Neutrophil (primary cell): ENCODE data around the gene TM9SF1.
A peak's percentile ranks its signal among the peaks of the same experiment; 100 is the strongest.

Source experiments
- H3K27ac ChIP-seq: fragments of 200-600 bp; sonication (generic); 2 replicates; pipeline ENCODE4 v1.5.1; 2016; ENCODE audit warnings: mild to moderate bottlenecking, moderate library complexity
- H3K27me3 ChIP-seq: fragments of 200-600 bp; sonication (generic); 2 replicates; pipeline ENCODE4 v1.6.0; 2016; ENCODE audit warnings: mild to moderate bottlenecking
- H3K36me3 ChIP-seq: fragments of 200-600 bp; sonication (generic); 2 replicates; pipeline ENCODE4 v1.5.1; 2017
- H3K4me1 ChIP-seq, 2 experiments: fragments of 200-600 bp in 1 of 2; sonication (generic) in 1 of 2; 1 replicate in 1 of 2; 2 replicates in 1 of 2; pipeline versions ENCODE4 v1.5.1 to v1.6.1; 2013 to 2016; ENCODE audit warnings: low read depth in 1 of 2, low read length in 1 of 2, mild to moderate bottlenecking in 1 of 2, moderate library complexity in 1 of 2; ENCODE audit not compliant: control insufficient read depth in 1 of 2, insufficient read depth in 1 of 2
- H3K4me3 ChIP-seq, 2 experiments: fragments of 200-600 bp in 1 of 2; sonication (generic) in 1 of 2; 1 replicate in 1 of 2; 2 replicates in 1 of 2; pipeline ENCODE4 v1.5.1; 2013 to 2016; ENCODE audit warnings: low read depth in 1 of 2, low read length in 1 of 2, mild to moderate bottlenecking in 1 of 2, moderate library complexity in 1 of 2
- H3K9me3 ChIP-seq: fragments of 200-600 bp; sonication (generic); 2 replicates; pipeline ENCODE4 v1.5.1; 2016
- TF ChIP-seq, protein P1 (sequence below): fragments of 200-600 bp; sonication (generic); IDR thresholded peaks from 2 replicates; pipeline ENCODE4 v1.5.1; 2016; ENCODE audit warnings: antibody characterized with exemption

The TM9SF1 gene

DNA sequence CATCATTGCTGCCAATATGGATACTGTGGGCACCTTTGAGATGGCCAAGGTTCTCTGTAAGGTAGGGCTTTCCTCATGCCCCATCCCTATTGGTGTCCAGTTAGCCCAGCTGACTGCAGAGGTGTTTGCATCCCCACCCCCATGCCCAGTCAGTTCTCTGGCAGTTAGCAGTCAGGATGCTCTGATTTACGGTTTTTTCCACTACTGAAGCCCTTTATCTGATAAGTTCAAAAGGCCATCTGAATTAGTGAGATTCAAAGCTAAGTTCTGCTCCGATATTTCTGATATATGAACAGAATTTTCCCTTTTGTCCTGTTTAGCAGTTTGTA, 38.3 kb upstream of the TM9SF1 start:
- peaks cover 45% of the 10 kb centered on the region for H3K36me3 ChIP-seq
- no peaks in the 10 kb centered on the region for H3K9me3 ChIP-seq
- peaks cover 38 to 43% of the 10 kb centered on the region in 2 experiments for H3K4me1 ChIP-seq
- TF ChIP-seq, protein P1, sequence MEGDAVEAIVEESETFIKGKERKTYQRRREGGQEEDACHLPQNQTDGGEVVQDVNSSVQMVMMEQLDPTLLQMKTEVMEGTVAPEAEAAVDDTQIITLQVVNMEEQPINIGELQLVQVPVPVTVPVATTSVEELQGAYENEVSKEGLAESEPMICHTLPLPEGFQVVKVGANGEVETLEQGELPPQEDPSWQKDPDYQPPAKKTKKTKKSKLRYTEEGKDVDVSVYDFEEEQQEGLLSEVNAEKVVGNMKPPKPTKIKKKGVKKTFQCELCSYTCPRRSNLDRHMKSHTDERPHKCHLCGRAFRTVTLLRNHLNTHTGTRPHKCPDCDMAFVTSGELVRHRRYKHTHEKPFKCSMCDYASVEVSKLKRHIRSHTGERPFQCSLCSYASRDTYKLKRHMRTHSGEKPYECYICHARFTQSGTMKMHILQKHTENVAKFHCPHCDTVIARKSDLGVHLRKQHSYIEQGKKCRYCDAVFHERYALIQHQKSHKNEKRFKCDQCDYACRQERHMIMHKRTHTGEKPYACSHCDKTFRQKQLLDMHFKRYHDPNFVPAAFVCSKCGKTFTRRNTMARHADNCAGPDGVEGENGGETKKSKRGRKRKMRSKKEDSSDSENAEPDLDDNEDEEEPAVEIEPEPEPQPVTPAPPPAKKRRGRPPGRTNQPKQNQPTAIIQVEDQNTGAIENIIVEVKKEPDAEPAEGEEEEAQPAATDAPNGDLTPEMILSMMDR, result no peak
- H3K27ac ChIP-seq, result peak overlapping the region; percentile 98
- H3K27me3 ChIP-seq, result no peaks in the 10 kb centered on the region
- peak overlapping the region; percentile 74 to 91 for H3K4me3 ChIP-seq

GRCh38 chr14:24232645-24233537, 37.6 kb upstream of the TM9SF1 start, which contains the start of gene GMPR2:
Gene GMPR2 (plus strand): TSS chr14:24232929. CDS start chr14:24233254, 325 bp downstream.
- H3K4me3 ChIP-seq, result peak within 1 kb of the TSS; percentile 74 to 91
- H3K4me1 ChIP-seq, result peaks cover 32 to 39% of the 10 kb centered on the region in 2 experiments
- TF ChIP-seq, protein P1, result no peak
- H3K9me3 ChIP-seq, result no peaks in the 10 kb centered on the region
- no peaks in the 10 kb centered on the region for H3K27me3 ChIP-seq
- H3K36me3 ChIP-seq, result peaks cover 43% of the 10 kb centered on the region
- peak within 1 kb of the TSS; percentile 98 for H3K27ac ChIP-seq

DNA sequence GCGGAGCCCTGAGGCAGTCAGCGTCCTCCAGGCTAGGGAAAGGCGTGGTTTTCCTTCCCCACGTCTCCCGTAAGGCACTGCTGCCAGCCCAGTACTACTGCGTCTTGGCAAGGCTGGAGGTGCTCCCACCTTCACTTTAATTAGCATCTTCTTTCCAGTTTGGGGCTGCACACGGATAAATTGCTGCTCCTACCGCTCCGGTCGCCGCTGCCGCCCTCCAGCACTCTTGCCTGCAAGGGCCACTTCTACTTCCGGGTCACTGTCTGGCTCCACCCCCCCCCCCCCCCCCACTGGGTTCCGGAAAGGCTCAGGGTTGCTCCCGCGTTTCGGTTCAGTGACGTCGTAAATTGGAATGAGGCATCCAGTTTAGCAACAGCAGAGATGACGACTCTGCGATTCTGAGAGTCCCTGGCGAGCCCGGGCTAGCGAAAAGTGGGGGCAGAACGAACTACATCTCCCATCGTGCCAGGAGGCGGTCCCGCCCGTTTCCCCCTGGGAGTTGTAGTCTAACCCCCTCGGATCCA, 36.9 kb upstream of the TM9SF1 start, which contains the start of gene NEDD8:
NEDD8 (minus strand) TSS at position 247 of the 524 bp plus-strand sequence; CDS start at position 147, 100 bp downstream.
- peak within 1 kb of the TSS; percentile 98 for H3K27ac ChIP-seq
- TF ChIP-seq, protein P1, result no peak

GRCh38 chr14:24231263-24232120, 36.3 kb upstream of the TM9SF1 start:
- TF ChIP-seq, protein P1, result no peak
- H3K4me3 ChIP-seq, result peak overlapping the region; percentile 74 to 91

More for the DNA sequence above, 36.9 kb upstream of the TM9SF1 start, which contains the start of gene NEDD8:
- H3K36me3 ChIP-seq, result peaks cover 38% of the 10 kb centered on the region
- no peaks in the 10 kb centered on the region for H3K27me3 ChIP-seq
- H3K9me3 ChIP-seq, result no peaks in the 10 kb centered on the region
- H3K4me1 ChIP-seq, result peaks cover 31 to 39% of the 10 kb centered on the region in 2 experiments
- H3K4me3 ChIP-seq, result peak within 1 kb of the TSS; percentile 74 to 91

DNA sequence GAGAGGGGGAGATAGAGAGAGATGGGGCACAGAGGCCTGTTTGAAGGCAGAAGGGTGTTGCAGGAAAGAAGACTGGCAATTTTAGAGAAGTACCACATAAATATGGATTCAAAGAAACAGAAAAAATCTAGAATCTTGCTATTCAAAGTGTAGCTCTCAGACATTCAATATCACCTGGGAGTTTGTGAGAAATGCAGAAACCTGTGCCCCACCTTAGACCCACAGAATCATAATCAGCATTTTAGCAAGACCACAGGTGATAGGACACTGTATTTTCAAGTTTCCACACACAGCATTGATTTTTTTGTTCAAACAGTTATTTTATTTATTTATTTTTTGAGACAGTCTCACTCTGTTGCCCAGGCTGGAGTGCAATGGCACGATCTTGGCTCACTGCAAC, 33.7 kb upstream of the TM9SF1 start:
- Histone ChIP-seq H3K27ac (no peak overlapping the region), H3K36me3 (peaks cover 10% of the 10 kb centered on the region), H3K4me3 (no peak overlapping the region), H3K27me3 (no peaks in the 10 kb centered on the region), H3K9me3 (no peaks in the 10 kb centered on the region), H3K4me1 (peaks cover 26% of the 10 kb centered on the region in 2 experiments)
- TF ChIP-seq, protein P1, result no peak

More at GRCh38 chr14:24231263-24232120, 36.3 kb upstream of the TM9SF1 start:
- Histone ChIP-seq H3K27ac (peak overlapping the region; percentile 98), H3K27me3 (no peaks in the 10 kb centered on the region), H3K36me3 (peaks cover 32% of the 10 kb centered on the region), H3K9me3 (no peaks in the 10 kb centered on the region), H3K4me1 (peaks cover 31 to 35% of the 10 kb centered on the region in 2 experiments)
